IMR-90 (cell line): ENCODE data around the gene TRAK2.

Experiments used
- BHLHE40 ChIP-seq: fragments of 150-350 bp; IDR thresholded peaks from 2 replicates; pipeline ENCODE4 v1.6.1; 2016; ENCODE audit warnings: mild to moderate bottlenecking, low read depth, low read length
- CTCF ChIP-seq: conservative IDR thresholded peaks from 2 replicates; pipeline ENCODE4 v1.5.1; 2012; ENCODE audit warnings: mild to moderate bottlenecking, low read depth, low read length, improper control_type of control experiment
- MAFK ChIP-seq: IDR thresholded peaks from 2 replicates; pipeline ENCODE4 v1.6.1; 2012; ENCODE audit warnings: low read depth, low read length, improper control_type of control experiment
- POLR2A ChIP-seq: IDR thresholded peaks from 2 replicates; pipeline ENCODE4 v1.6.1; 2012; ENCODE audit warnings: mild to moderate bottlenecking, low read depth, low read length
- RAD21 ChIP-seq: IDR thresholded peaks from 2 replicates; pipeline ENCODE4 v1.6.1; 2012; ENCODE audit warnings: low read length, improper control_type of control experiment
- RCOR1 ChIP-seq: IDR thresholded peaks from 2 replicates; pipeline ENCODE4 v1.6.1; 2012; ENCODE audit warnings: mild to moderate bottlenecking, low read length, improper control_type of control experiment; ENCODE audit not compliant: insufficient replicate concordance
- RFX5 ChIP-seq: IDR thresholded peaks from 2 replicates; pipeline ENCODE4 v1.8.0; 2012; ENCODE audit warnings: low read depth, mild to moderate bottlenecking, low read length, moderate library complexity
- USF2 ChIP-seq: fragments of 150-350 bp; IDR thresholded peaks from 2 replicates; pipeline ENCODE4 v1.6.1; 2017; ENCODE audit warnings: mild to moderate bottlenecking, antibody characterized with exemption, low read length, low read depth

GRCh38 chr2:201448701-201449100, 2.6 kb downstream of the TRAK2 start:
- TF ChIP-seq RFX5 (no peak), CTCF (no peak), BHLHE40 (no peak), USF2 (no peak), POLR2A (no peak), RAD21 (no peak), RCOR1 (no peak), MAFK (no peak)
